Trophoblast cell (in vitro differentiated cells and primary cell): ENCODE data around the gene TTC13.

Experiments
- DNase-seq, 2 donors: peaks; one replicate each; pipeline ENCODE4 v3.0.0-alpha.2; 2016
- H2AFZ ChIP-seq: 2 replicates; pipeline ENCODE4 v1.6.1; 2013; ENCODE audit warnings: low read length, moderate library complexity, mild to moderate bottlenecking; ENCODE audit not compliant: insufficient read depth, poor library complexity
- H2AK5ac ChIP-seq: 2 replicates; pipeline ENCODE4 v1.6.1; 2013; ENCODE audit warnings: mild to moderate bottlenecking, low read length
- H2BK120ac ChIP-seq: 2 replicates; pipeline ENCODE4 v1.6.1; 2013; ENCODE audit warnings: low read length, mild to moderate bottlenecking, moderate library complexity; ENCODE audit not compliant: insufficient read depth, poor library complexity
- H2BK12ac ChIP-seq: 2 replicates; pipeline ENCODE4 v1.6.1; 2013; ENCODE audit warnings: mild to moderate bottlenecking, low read length, moderate library complexity
- H2BK5ac ChIP-seq: 2 replicates; pipeline ENCODE4 v1.6.1; 2013; ENCODE audit warnings: low read length, low read depth, moderate library complexity, mild to moderate bottlenecking; ENCODE audit not compliant: poor library complexity
- H3K14ac ChIP-seq: 2 replicates; pipeline ENCODE4 v1.6.1; 2013; ENCODE audit warnings: mild to moderate bottlenecking, low read length
- H3K18ac ChIP-seq: 2 replicates; pipeline ENCODE4 v1.6.1; 2013; ENCODE audit warnings: mild to moderate bottlenecking, low read length
- H3K23ac ChIP-seq: 2 replicates; pipeline ENCODE4 v1.6.1; 2013; ENCODE audit warnings: low read length
- H3K27ac ChIP-seq: 2 replicates; pipeline ENCODE4 v1.5.1; 2013; ENCODE audit warnings: low read depth, mild to moderate bottlenecking, inconsistent platforms, low read length, moderate library complexity
- H3K27me3 ChIP-seq: 2 replicates; pipeline ENCODE4 v1.6.1; 2013; ENCODE audit warnings: inconsistent platforms, mild to moderate bottlenecking, low read length, moderate library complexity; ENCODE audit not compliant: insufficient read depth
- H3K36me3 ChIP-seq, 2 experiments: 1 replicate in 1 of 2; 2 replicates in 1 of 2; pipeline ENCODE4 v1.6.1; 2013; ENCODE audit warnings: low read length in 2 of 2, mild to moderate bottlenecking in 2 of 2, moderate library complexity in 1 of 2; ENCODE audit not compliant: insufficient read depth in 2 of 2, control insufficient read depth in 1 of 2
- H3K4ac ChIP-seq: 2 replicates; pipeline ENCODE4 v1.6.1; 2013; ENCODE audit warnings: low read depth, mild to moderate bottlenecking, low read length, moderate library complexity
- H3K4me1 ChIP-seq, 2 experiments: 1 replicate in 1 of 2; 2 replicates in 1 of 2; pipeline ENCODE4 v1.6.1; 2013; ENCODE audit warnings: low read length in 2 of 2, mild to moderate bottlenecking in 2 of 2, moderate library complexity in 1 of 2; ENCODE audit not compliant: insufficient read depth in 2 of 2, control insufficient read depth in 1 of 2
- H3K4me2 ChIP-seq: 2 replicates; pipeline ENCODE4 v1.6.1; 2013; ENCODE audit warnings: inconsistent platforms, mild to moderate bottlenecking, low read length, moderate library complexity
- H3K4me3 ChIP-seq: 2 replicates; pipeline ENCODE4 v1.5.1; 2013; ENCODE audit warnings: mild to moderate bottlenecking, low read depth, low read length, inconsistent platforms
- H3K79me1 ChIP-seq: one replicate; pipeline ENCODE4 v1.6.1; 2013; ENCODE audit warnings: low read length
- H3K79me2 ChIP-seq: 2 replicates; pipeline ENCODE4 v1.6.1; 2013; ENCODE audit warnings: low read length, mild to moderate bottlenecking; ENCODE audit not compliant: control insufficient read depth, insufficient read depth, poor library complexity
- H3K9ac ChIP-seq: 2 replicates; pipeline ENCODE4 v1.6.1; 2013; ENCODE audit warnings: mild to moderate bottlenecking, low read length
- H3K9me3 ChIP-seq: 2 replicates; pipeline ENCODE4 v1.6.1; 2013; ENCODE audit warnings: low read depth, mild to moderate bottlenecking, control low read depth, inconsistent platforms, low read length; ENCODE audit not compliant: insufficient read depth
- H4K12ac ChIP-seq: 2 replicates; pipeline ENCODE4 v1.6.1; 2013; ENCODE audit warnings: low read depth, mild to moderate bottlenecking, low read length, moderate library complexity
- H4K8ac ChIP-seq: 2 replicates; pipeline ENCODE4 v1.6.1; 2013; ENCODE audit warnings: low read depth, mild to moderate bottlenecking, low read length, moderate library complexity
- H4K91ac ChIP-seq: one replicate; pipeline ENCODE4 v1.6.1; 2013; ENCODE audit warnings: low read depth, mild to moderate bottlenecking, low read length, moderate library complexity
- WGBS: extraction: QIAGEN DNeasy Blood & Tissue Kit; methylation state at CpG from one replicate; pipeline ENCODE4 v1.1.7; 2013; ENCODE audit warnings: missing lambda C conversion rate; ENCODE audit not compliant: insufficient read length, insufficient coverage; ENCODE audit errors: extremely low coverage; 5-methylcytosine and 5-hydroxymethylcytosine counted together

The TTC13 gene

GRCh38 chr1:230994860-230995259 lies 16.2 kb upstream of the TTC13 start:
- Histone ChIP-seq H3K4me3 (no peak overlapping the region), H3K4ac (no peak overlapping the region), H3K4me1 (no peaks in the 10 kb centered on the region), H4K12ac (no peak overlapping the region), H4K91ac (no peak overlapping the region), H3K79me2 (no peaks in the 10 kb centered on the region), H3K79me1 (no peaks in the 10 kb centered on the region), H3K23ac (no peak overlapping the region), H3K4me2 (no peak overlapping the region), H3K14ac (no peak overlapping the region), H2AK5ac (no peak overlapping the region), H3K9ac (no peak overlapping the region), H2AFZ (no peak overlapping the region), H4K8ac (no peak overlapping the region), H2BK12ac (no peak overlapping the region), H3K36me3 (peaks cover 21 to 32% of the 10 kb centered on the region in 2 experiments), H2BK120ac (no peak overlapping the region), H3K18ac (no peak overlapping the region), H3K27ac (no peak overlapping the region), H3K9me3 (no peaks in the 10 kb centered on the region), H3K27me3 (no peaks in the 10 kb centered on the region), H2BK5ac (no peak overlapping the region)
- DNase-seq = no peak
- WGBS = no CpG with 5 or more reads among the region's 1 CpG

- peak in 1 of 2 donors; percentile 60 for DNase-seq
- H2BK120ac ChIP-seq = no peak overlapping the region
- no peak overlapping the region for H3K4ac ChIP-seq
- H3K4me2 ChIP-seq = no peak overlapping the region
- H3K79me1 ChIP-seq = no peaks in the 10 kb centered on the region
- H2AFZ ChIP-seq = no peak overlapping the region
- no peaks in the 10 kb centered on the region for H3K4me1 ChIP-seq
- H3K9ac ChIP-seq = no peak overlapping the region
- peaks cover 5 to 8% of the 10 kb centered on the region in 2 experiments for H3K36me3 ChIP-seq
- no peak overlapping the region for H2BK12ac ChIP-seq
- H3K27me3 ChIP-seq = no peaks in the 10 kb centered on the region
- H3K14ac ChIP-seq = no peak overlapping the region
- H3K18ac ChIP-seq = no peak overlapping the region
- H2BK5ac ChIP-seq = no peak overlapping the region
- no peak overlapping the region for H4K8ac ChIP-seq
- no peak overlapping the region for H4K12ac ChIP-seq
- no peak overlapping the region for H3K23ac ChIP-seq
- H3K9me3 ChIP-seq = no peaks in the 10 kb centered on the region
- no peak overlapping the region for H3K27ac ChIP-seq
- no peak overlapping the region for H3K4me3 ChIP-seq
- WGBS = no CpG with 5 or more reads among the region's 7 CpGs
- no peak overlapping the region for H4K91ac ChIP-seq
- H3K79me2 ChIP-seq = no peaks in the 10 kb centered on the region
- no peak overlapping the region for H2AK5ac ChIP-seq
Measured at GRCh38 chr1:230992100-230992774, 13.6 kb upstream of the TTC13 start.

GRCh38 chr1:230987448-230987847 lies 8.8 kb upstream of the TTC13 start:
- no peak overlapping the region for H2BK5ac ChIP-seq
- no peak overlapping the region for H3K27ac ChIP-seq
- H3K9ac ChIP-seq = no peak overlapping the region
- H2BK12ac ChIP-seq = no peak overlapping the region
- H3K14ac ChIP-seq = no peak overlapping the region
- no peak overlapping the region for H3K4ac ChIP-seq
- H3K18ac ChIP-seq = no peak overlapping the region
- H3K4me2 ChIP-seq = no peak overlapping the region
- WGBS = no CpG with 5 or more reads among the region's 3 CpGs
- H3K9me3 ChIP-seq = no peaks in the 10 kb centered on the region
- no peak overlapping the region for H2BK120ac ChIP-seq
- H3K4me3 ChIP-seq = no peak overlapping the region
- H4K12ac ChIP-seq = no peak overlapping the region
- H3K23ac ChIP-seq = no peak overlapping the region
- no peaks in the 10 kb centered on the region for H3K79me2 ChIP-seq
- H3K79me1 ChIP-seq = no peaks in the 10 kb centered on the region
- H2AFZ ChIP-seq = no peak overlapping the region
- no peak overlapping the region for H4K91ac ChIP-seq
- no peak overlapping the region for H2AK5ac ChIP-seq
- H3K4me1 ChIP-seq = no peaks in the 10 kb centered on the region
- peaks cover 0 to 5% of the 10 kb centered on the region in 2 experiments for H3K36me3 ChIP-seq
- no peaks in the 10 kb centered on the region for H3K27me3 ChIP-seq
- no peak overlapping the region for H4K8ac ChIP-seq
- no peak for DNase-seq

GRCh38 chr1:230986976-230987375 lies 8.3 kb upstream of the TTC13 start:
- no peak overlapping the region for H4K91ac ChIP-seq
- H4K12ac ChIP-seq = no peak overlapping the region
- H3K9ac ChIP-seq = no peak overlapping the region
- no peaks in the 10 kb centered on the region for H3K79me1 ChIP-seq
- H3K4me1 ChIP-seq = no peaks in the 10 kb centered on the region
- no peak overlapping the region for H3K4ac ChIP-seq
- H3K36me3 ChIP-seq = peaks cover 0 to 5% of the 10 kb centered on the region in 2 experiments
- no peak overlapping the region for H2AFZ ChIP-seq
- no peak overlapping the region for H2AK5ac ChIP-seq
- H3K4me3 ChIP-seq = no peak overlapping the region
- DNase-seq = peak; percentile 54 to 64
- H3K14ac ChIP-seq = no peak overlapping the region
- no peaks in the 10 kb centered on the region for H3K79me2 ChIP-seq
- no peak overlapping the region for H3K27ac ChIP-seq
- H2BK120ac ChIP-seq = no peak overlapping the region
- no peak overlapping the region for H2BK12ac ChIP-seq
- H3K18ac ChIP-seq = no peak overlapping the region
- H3K4me2 ChIP-seq = no peak overlapping the region
- H3K9me3 ChIP-seq = no peaks in the 10 kb centered on the region
- H2BK5ac ChIP-seq = no peak overlapping the region
- H3K23ac ChIP-seq = no peak overlapping the region
- no peak overlapping the region for H4K8ac ChIP-seq
- no CpG with 5 or more reads among the region's 7 CpGs for WGBS
- H3K27me3 ChIP-seq = no peaks in the 10 kb centered on the region
